IMR-90 (cell line): Measurements from ENCODE around the gene ERICH6B. TPM values are rescaled to one million over a fixed set of nuclear protein-coding genes. Genes with fewer than 3 reads are reported as not detected.

Experiments
- ATAC-seq: fragments of 200-7000 bp; cut with Tn5 transposase; 2 replicates; pipeline ENCODE4 v1.9.1; 2020; ENCODE audit warnings: low read depth, mild to moderate bottlenecking, moderate library complexity
- BruUV-seq: library from RNA; stranded (reverse); fragments of 400-500 nt; replicated peaks from 2 replicates; lab custom pipeline; 2021; lab: Mats Ljungman, UMichigan
- CTCF ChIA-PET: fragments of 300-600 bp; formaldehyde crosslinking; extraction: SDS; loops from one replicate; lab custom pipeline; 2021; ENCODE audit warnings: antibody characterized with exemption; lab: Yijun Ruan, JAX
- POLR2A ChIA-PET: fragments of 300-600 bp; sonication (Branson Sonifier 250); formaldehyde crosslinking; loops from one replicate; lab custom pipeline; 2022; ENCODE audit warnings: antibody characterized with exemption; ENCODE audit not compliant: unreplicated experiment; lab: Charles Lee
- DNase-seq: peaks from one replicate; pipeline ENCODE4 v3.0.0; 2013
- H2AFZ ChIP-seq: replicated peaks from 2 replicates; pipeline ENCODE3; 2013; ENCODE audit warnings: low read length, mild to moderate bottlenecking; ENCODE audit not compliant: poor library complexity
- H2AK5ac ChIP-seq: 2 replicates; pipeline ENCODE4 v1.6.1; 2013; ENCODE audit warnings: low read depth, low read length, inconsistent platforms
- H2AK9ac ChIP-seq: replicated peaks from 2 replicates; pipeline ENCODE3; 2013; ENCODE audit warnings: mild to moderate bottlenecking, low read depth, low read length, moderate library complexity; ENCODE audit not compliant: poor library complexity
- H2BK120ac ChIP-seq: 2 replicates; pipeline ENCODE4 v1.6.1; 2013; ENCODE audit warnings: low read depth, low read length, inconsistent platforms
- H2BK15ac ChIP-seq: 3 replicates; pipeline ENCODE4 v1.6.1; 2013; ENCODE audit warnings: low read depth, low read length, inconsistent platforms
- H2BK20ac ChIP-seq: 2 replicates; pipeline ENCODE4 v1.6.1; 2013; ENCODE audit warnings: low read depth, mild to moderate bottlenecking, inconsistent platforms, low read length, moderate library complexity
- H2BK5ac ChIP-seq: 2 replicates; pipeline ENCODE4 v1.6.1; 2013; ENCODE audit warnings: mild to moderate bottlenecking, low read depth, low read length, inconsistent platforms; ENCODE audit not compliant: poor library complexity, severe bottlenecking
- H3K14ac ChIP-seq: replicated peaks from 2 replicates; pipeline ENCODE4 v1.6.1; 2013; ENCODE audit warnings: low read depth, low read length, inconsistent platforms
- H3K18ac ChIP-seq: 2 replicates; pipeline ENCODE4 v1.6.1; 2013; ENCODE audit warnings: low read depth, low read length, control low read depth
- H3K23ac ChIP-seq: 2 replicates; pipeline ENCODE4 v1.6.1; 2013; ENCODE audit warnings: low read depth, low read length, inconsistent platforms
- H3K27ac ChIP-seq: 2 replicates; pipeline ENCODE4 v1.5.1; 2013; ENCODE audit warnings: mild to moderate bottlenecking, control low read depth, low read length; ENCODE audit not compliant: insufficient read depth
- H3K27me3 ChIP-seq: 2 replicates; pipeline ENCODE4 v1.6.1; 2013; ENCODE audit warnings: low read length; ENCODE audit not compliant: control insufficient read depth, insufficient read depth
- H3K36me3 ChIP-seq: 2 replicates; pipeline ENCODE4 v1.6.1; 2013; ENCODE audit warnings: low read length, mixed read lengths; ENCODE audit not compliant: control insufficient read depth, insufficient read depth
- H3K4ac ChIP-seq: 2 replicates; pipeline ENCODE4 v1.6.1; 2013; ENCODE audit warnings: low read depth, low read length, inconsistent platforms
- H3K4me1 ChIP-seq: 2 replicates; pipeline ENCODE4 v1.6.1; 2013; ENCODE audit warnings: low read length, mixed read lengths; ENCODE audit not compliant: control insufficient read depth, insufficient read depth
- H3K4me2 ChIP-seq: 2 replicates; pipeline ENCODE4 v1.6.1; 2013; ENCODE audit warnings: low read depth, mild to moderate bottlenecking, control low read depth, low read length, moderate library complexity
- H3K4me3 ChIP-seq: 2 replicates; pipeline ENCODE4 v1.5.1; 2013; ENCODE audit warnings: low read depth, mild to moderate bottlenecking, control low read depth, low read length, moderate library complexity; ENCODE audit not compliant: insufficient read depth
- H3K56ac ChIP-seq: 2 replicates; pipeline ENCODE4 v1.6.1; 2013; ENCODE audit warnings: low read length, inconsistent platforms; ENCODE audit not compliant: insufficient read depth; ENCODE audit errors: extremely low read depth
- H3K79me1 ChIP-seq, 2 experiments: 2 replicates each; pipeline ENCODE4 v1.6.1; 2013; ENCODE audit warnings: low read length in 2 of 2, inconsistent platforms in 1 of 2, low read depth in 1 of 2
- H3K9ac ChIP-seq: 2 replicates; pipeline ENCODE4 v1.6.1; 2013; ENCODE audit warnings: low read depth, low read length, control low read depth
- H3K9me1 ChIP-seq: 2 replicates; pipeline ENCODE4 v1.6.1; 2013; ENCODE audit warnings: low read length, inconsistent platforms; ENCODE audit not compliant: insufficient read depth
- H3K9me3 ChIP-seq: 2 replicates; pipeline ENCODE4 v1.6.1; 2013; ENCODE audit warnings: low read length; ENCODE audit not compliant: control insufficient read depth, insufficient read depth
- H4K20me1 ChIP-seq: 2 replicates; pipeline ENCODE4 v1.6.1; 2013; ENCODE audit warnings: low read length, inconsistent platforms; ENCODE audit not compliant: insufficient read depth
- H4K5ac ChIP-seq: 2 replicates; pipeline ENCODE4 v1.6.1; 2013; ENCODE audit warnings: mild to moderate bottlenecking, low read depth, low read length, control low read depth
- H4K8ac ChIP-seq, 2 experiments: 2 replicates each; pipeline ENCODE4 v1.6.1; 2013; ENCODE audit warnings: low read depth in 2 of 2, low read length in 2 of 2, control low read depth in 1 of 2, inconsistent platforms in 1 of 2
- H4K91ac ChIP-seq: 2 replicates; pipeline ENCODE4 v1.6.1; 2013; ENCODE audit warnings: low read depth, low read length, inconsistent platforms; ENCODE audit not compliant: insufficient read depth
- BHLHE40 ChIP-seq: fragments of 150-350 bp; IDR thresholded peaks from 2 replicates; pipeline ENCODE4 v1.6.1; 2016; ENCODE audit warnings: mild to moderate bottlenecking, low read depth, low read length
- CEBPB ChIP-seq: IDR thresholded peaks from 2 replicates; pipeline ENCODE4 v1.6.1; 2012; ENCODE audit warnings: low read depth, low read length, improper control_type of control experiment
- CHD1 ChIP-seq: IDR thresholded peaks from 2 replicates; pipeline ENCODE4 v1.6.1; 2012; ENCODE audit warnings: low read depth, low read length, improper control_type of control experiment
- FOS ChIP-seq: fragments of 150-350 bp; IDR thresholded peaks from 2 replicates; pipeline ENCODE4 v1.6.1; 2016; ENCODE audit warnings: low read depth, low read length
- MAFK ChIP-seq: IDR thresholded peaks from 2 replicates; pipeline ENCODE4 v1.6.1; 2012; ENCODE audit warnings: low read depth, low read length, improper control_type of control experiment
- MAZ ChIP-seq: IDR thresholded peaks from 2 replicates; pipeline ENCODE4 v1.6.1; 2012; ENCODE audit warnings: low read depth, mild to moderate bottlenecking, low read length, improper control_type of control experiment, moderate library complexity, borderline replicate concordance
- MXI1 ChIP-seq: IDR thresholded peaks from 2 replicates; pipeline ENCODE4 v1.6.1; 2012; ENCODE audit warnings: low read depth, mild to moderate bottlenecking, low read length, moderate library complexity, borderline replicate concordance
- NFE2L2 ChIP-seq: fragments of 150-350 bp; IDR thresholded peaks from 2 replicates; pipeline ENCODE4 v1.6.1; 2016; ENCODE audit warnings: low read depth, mild to moderate bottlenecking, low read length
- RCOR1 ChIP-seq: IDR thresholded peaks from 2 replicates; pipeline ENCODE4 v1.6.1; 2012; ENCODE audit warnings: mild to moderate bottlenecking, low read length, improper control_type of control experiment; ENCODE audit not compliant: insufficient replicate concordance
- RFX5 ChIP-seq: IDR thresholded peaks from 2 replicates; pipeline ENCODE4 v1.8.0; 2012; ENCODE audit warnings: low read depth, mild to moderate bottlenecking, low read length, moderate library complexity
- SMC3 ChIP-seq: fragments of 150-350 bp; IDR thresholded peaks from 2 replicates; pipeline ENCODE4 v1.6.1; 2016; ENCODE audit warnings: low read depth, mild to moderate bottlenecking, antibody characterized with exemption, low read length, moderate library complexity
- WGBS, 2 experiments: methylation state at CpG; one replicate each; pipeline versions ENCODE4 v1.1.5 to v1.1.7; 2013; ENCODE audit warnings: missing lambda C conversion rate in 2 of 2; ENCODE audit not compliant: insufficient read length in 1 of 2; ENCODE audit errors: extremely low coverage in 2 of 2; 5-methylcytosine and 5-hydroxymethylcytosine counted together
- dilution Hi-C: fragments of 300-500 bp; cut with HindIII; formaldehyde crosslinking; loops from one replicate; pipeline ENCODE4 v1.14.3; 2018; ENCODE audit warnings: low sequenced_read_pairs; ENCODE audit not compliant: unreplicated experiment
- in situ Hi-C: fragments of 300-500 bp; cut with MboI; formaldehyde crosslinking; loops from 3 replicates; pipeline ENCODE4 v1.14.3; 2019; ENCODE audit warnings: low sequenced_read_pairs, inconsistent platforms, mixed read lengths
- intact Hi-C: fragments of 100-400 bp; cut with micrococcal nuclease; formaldehyde crosslinking; loops from 2 replicates; pipeline ENCODE4 v1.10.0; 2022
- polyA plus RNA-seq, 3 experiments: library from polyadenylated mRNA; depleted of rRNA; stranded (reverse); fragments of >200 nt; gene quantifications; 2 replicates each; pipeline ENCODE4 v1.2.3, GENCODE V29; 2012; ENCODE audit warnings: low replicate concordance in 1 of 3
- total RNA-seq: library from RNA; depleted of rRNA; stranded (reverse); fragments of >200 nt; gene quantifications from 2 replicates; pipeline ENCODE4 v1.2.3, GENCODE V29; 2012
- TF ChIP-seq, protein P1 (sequence below): fragments of 150-350 bp; IDR thresholded peaks from 2 replicates; pipeline ENCODE4 v1.6.1; 2016; ENCODE audit warnings: low read depth, mild to moderate bottlenecking, low read length, moderate library complexity, borderline replicate concordance
- TF ChIP-seq, protein P2 (sequence below): conservative IDR thresholded peaks from 2 replicates; pipeline ENCODE4 v1.5.1; 2012; ENCODE audit warnings: mild to moderate bottlenecking, low read depth, low read length, improper control_type of control experiment
- TF ChIP-seq, protein P3 (sequence below): fragments of 150-350 bp; IDR thresholded peaks from 2 replicates; pipeline ENCODE4 v1.6.1; 2017; ENCODE audit warnings: mild to moderate bottlenecking, antibody characterized with exemption, low read length, low read depth

ERICH6B gene
- total and polyA plus RNA-seq, 2 of the 4 experiments (the other 2 are of a cell fraction) = not detected

DNA sequence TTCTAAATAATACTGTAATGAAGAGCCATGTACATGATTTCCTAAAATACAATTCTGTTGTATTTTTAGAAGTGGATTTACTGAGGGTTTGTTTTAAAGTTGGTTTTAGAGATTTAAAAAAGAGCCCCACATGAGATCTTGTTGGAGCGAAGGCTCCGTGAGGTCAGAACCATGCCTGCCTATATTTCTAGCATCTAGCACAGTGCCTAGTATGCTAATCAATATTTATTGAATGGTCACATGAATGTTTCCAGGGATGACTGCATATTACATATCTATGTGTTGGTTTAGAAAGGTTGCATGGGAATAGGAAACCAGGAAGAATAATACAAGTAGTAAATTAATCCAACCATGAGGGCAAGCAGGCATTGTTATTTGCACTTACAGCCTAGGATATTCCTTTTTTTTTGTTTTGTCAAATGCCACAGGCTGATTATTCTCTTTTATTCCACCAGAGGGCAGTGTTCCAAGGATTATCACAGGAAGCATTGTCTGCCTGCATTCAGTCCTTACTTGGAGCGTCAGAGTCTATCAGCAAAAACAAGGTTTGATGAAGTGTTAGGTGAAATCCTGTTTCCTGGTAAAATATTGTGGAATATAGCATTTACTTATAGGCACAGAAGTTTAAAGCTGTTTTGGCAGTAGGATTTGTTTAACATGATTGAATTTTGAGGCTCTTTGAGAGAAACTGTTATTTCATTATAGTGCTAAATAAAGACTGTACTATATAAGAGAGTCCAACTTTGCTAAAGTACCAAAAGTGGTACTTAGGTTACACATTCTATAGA is 104.0 kb downstream of the ERICH6B start:
- BruUV-seq = no TSS peak
- Histone ChIP-seq H4K5ac (no peak overlapping the region), H3K27me3 (no peaks in the 10 kb centered on the region), H2AFZ (no peak overlapping the region), H3K18ac (no peak overlapping the region), H4K91ac (no peak overlapping the region), H3K79me1 (peaks cover 3 to 19% of the 10 kb centered on the region in 2 experiments), H2AK5ac (no peak overlapping the region), H3K14ac (no peak overlapping the region), H4K8ac (no peak overlapping the region), H2AK9ac (no peak overlapping the region), H3K4me2 (no peak overlapping the region), H2BK20ac (no peak overlapping the region), H3K9me1 (0 out of 2 replicates have a peak, but pooled peaks cover 4% of the 10 kb centered on the region), H3K4me1 (peaks cover 3% of the 10 kb centered on the region; the same call in 1 of the 2 replicates), H3K23ac (no peak overlapping the region), H2BK120ac (no peak overlapping the region), H2BK5ac (peak overlapping the region; percentile 46), H3K9ac (no peak overlapping the region), H4K20me1 (no peaks in the 10 kb centered on the region), H2BK15ac (no peak overlapping the region), H3K36me3 (peaks cover 32% of the 10 kb centered on the region), H3K4ac (no peak overlapping the region), H3K9me3 (no peaks in the 10 kb centered on the region), H3K56ac (no peak overlapping the region), H3K4me3 (no peak overlapping the region), H3K27ac (no peak overlapping the region)
- dilution Hi-C loops (no loop called here), in situ Hi-C loops (no loop called here), intact Hi-C loops (loop anchor here (1.0 to 5.0 kb wide), 2 partner anchors 139 to 615 kb away; no protein-coding TSS in a partner anchor)
- POLR2A ChIA-PET = no interaction called here
- ATAC-seq (peak; percentile 91), DNase-seq (peak; percentile 83)
- WGBS, 2 experiments = no CpG with 5 or more reads among the region's 3 CpGs
- CTCF ChIA-PET = interaction anchor here (0.7 kb wide), 2 partner anchors 40 to 73 kb away, joined by 3 to 4 read pairs; no protein-coding TSS in a partner anchor
- TF ChIP-seq MAZ (no peak), CHD1 (no peak), MXI1 (no peak), SMC3 (peak; percentile 70), RFX5 (no peak), NFE2L2 (no peak), RCOR1 (no peak), BHLHE40 (no peak), MAFK (no peak; the same call in 1 of the 2 replicates), CEBPB (no peak), FOS (no peak)
- TF ChIP-seq, protein P1, sequence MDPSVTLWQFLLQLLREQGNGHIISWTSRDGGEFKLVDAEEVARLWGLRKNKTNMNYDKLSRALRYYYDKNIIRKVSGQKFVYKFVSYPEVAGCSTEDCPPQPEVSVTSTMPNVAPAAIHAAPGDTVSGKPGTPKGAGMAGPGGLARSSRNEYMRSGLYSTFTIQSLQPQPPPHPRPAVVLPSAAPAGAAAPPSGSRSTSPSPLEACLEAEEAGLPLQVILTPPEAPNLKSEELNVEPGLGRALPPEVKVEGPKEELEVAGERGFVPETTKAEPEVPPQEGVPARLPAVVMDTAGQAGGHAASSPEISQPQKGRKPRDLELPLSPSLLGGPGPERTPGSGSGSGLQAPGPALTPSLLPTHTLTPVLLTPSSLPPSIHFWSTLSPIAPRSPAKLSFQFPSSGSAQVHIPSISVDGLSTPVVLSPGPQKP = no peak
- TF ChIP-seq, protein P2, sequence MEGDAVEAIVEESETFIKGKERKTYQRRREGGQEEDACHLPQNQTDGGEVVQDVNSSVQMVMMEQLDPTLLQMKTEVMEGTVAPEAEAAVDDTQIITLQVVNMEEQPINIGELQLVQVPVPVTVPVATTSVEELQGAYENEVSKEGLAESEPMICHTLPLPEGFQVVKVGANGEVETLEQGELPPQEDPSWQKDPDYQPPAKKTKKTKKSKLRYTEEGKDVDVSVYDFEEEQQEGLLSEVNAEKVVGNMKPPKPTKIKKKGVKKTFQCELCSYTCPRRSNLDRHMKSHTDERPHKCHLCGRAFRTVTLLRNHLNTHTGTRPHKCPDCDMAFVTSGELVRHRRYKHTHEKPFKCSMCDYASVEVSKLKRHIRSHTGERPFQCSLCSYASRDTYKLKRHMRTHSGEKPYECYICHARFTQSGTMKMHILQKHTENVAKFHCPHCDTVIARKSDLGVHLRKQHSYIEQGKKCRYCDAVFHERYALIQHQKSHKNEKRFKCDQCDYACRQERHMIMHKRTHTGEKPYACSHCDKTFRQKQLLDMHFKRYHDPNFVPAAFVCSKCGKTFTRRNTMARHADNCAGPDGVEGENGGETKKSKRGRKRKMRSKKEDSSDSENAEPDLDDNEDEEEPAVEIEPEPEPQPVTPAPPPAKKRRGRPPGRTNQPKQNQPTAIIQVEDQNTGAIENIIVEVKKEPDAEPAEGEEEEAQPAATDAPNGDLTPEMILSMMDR = peak; percentile 80
- TF ChIP-seq, protein P3, sequence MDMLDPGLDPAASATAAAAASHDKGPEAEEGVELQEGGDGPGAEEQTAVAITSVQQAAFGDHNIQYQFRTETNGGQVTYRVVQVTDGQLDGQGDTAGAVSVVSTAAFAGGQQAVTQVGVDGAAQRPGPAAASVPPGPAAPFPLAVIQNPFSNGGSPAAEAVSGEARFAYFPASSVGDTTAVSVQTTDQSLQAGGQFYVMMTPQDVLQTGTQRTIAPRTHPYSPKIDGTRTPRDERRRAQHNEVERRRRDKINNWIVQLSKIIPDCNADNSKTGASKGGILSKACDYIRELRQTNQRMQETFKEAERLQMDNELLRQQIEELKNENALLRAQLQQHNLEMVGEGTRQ = no peak
